ENCODE measurements around the gene PTTG1. TPM values are rescaled to one million over a fixed set of nuclear protein-coding genes. Genes with fewer than 3 reads are reported as not detected.

The PTTG1 gene
- total and polyA plus RNA-seq, 2 donors = 72.9 to 179 TPM

DNA sequence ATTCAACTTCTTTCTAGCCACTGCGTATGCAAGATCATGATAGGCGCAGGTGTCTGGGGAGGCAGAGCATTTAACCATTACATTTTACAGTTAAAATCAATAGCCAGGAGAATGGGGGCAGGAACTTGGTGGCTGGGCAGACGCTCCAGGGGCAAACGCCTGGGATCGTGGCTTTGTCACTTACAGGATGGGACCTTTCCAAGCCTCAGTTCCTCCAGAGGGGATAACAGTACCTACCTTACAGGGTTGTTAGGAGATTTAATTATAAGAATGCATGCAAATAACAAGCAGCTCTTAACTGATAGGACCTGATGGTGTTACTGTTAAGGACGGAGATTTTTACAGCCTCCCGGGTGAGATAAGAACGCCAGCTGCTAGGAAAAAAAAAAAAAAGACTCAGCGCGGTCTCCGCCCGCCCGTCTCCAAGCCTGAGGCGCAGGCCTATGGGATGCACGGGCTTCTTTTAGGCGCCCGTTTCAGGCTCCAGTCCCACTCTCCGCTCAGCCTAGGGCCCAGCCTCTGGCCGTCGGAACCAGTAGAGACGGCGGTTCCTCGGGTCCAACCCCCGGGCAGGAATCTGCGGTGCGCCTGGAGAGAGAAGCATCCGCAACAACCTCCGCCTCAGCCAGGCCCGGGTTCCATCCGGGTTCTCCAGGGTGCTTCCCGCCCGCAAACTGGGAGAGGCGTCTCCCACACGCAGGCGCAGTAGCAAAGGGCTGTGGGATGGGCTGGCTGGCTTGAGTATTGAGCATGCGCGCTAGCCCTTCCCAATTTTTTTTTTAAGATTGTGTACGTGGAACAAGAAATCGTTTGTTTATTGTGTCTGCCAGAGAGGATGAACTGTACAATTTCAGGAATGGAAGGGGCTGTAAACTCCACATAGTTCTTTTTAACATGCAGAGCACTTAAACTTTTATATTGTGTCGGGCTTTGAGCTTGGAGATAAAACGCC, 22.0 kb upstream of the PTTG1 start, which contains the start of gene FAM200C:
TSS of gene FAM200C (minus strand) at position 653 of the 952 bp plus-strand sequence. CDS start 4,564 bp downstream, outside the sequence.
- WGBS = 1% methylated on average over 41 of the region's 41 CpGs
- DNase-seq (ENCODE audit: low read depth in 6 of 9, low spot score in 9 of 9) = peak in 7 of 9 donors; percentile 55 to 83 (median 64)
- Histone ChIP-seq H3K27me3 (ENCODE audit: control insufficient read depth in 2 of 2, insufficient read depth in 1 of 2, low read length in 1 of 2) (no peaks in the 10 kb centered on the region), H3K27ac (ENCODE audit: low read depth in 1 of 2, low read length in 1 of 2) (peak within 1 kb of the TSS; percentile 49 to 82), H3K4me1 (ENCODE audit: control insufficient read depth in 2 of 2, insufficient read depth in 2 of 2, low read length in 2 of 2) (peaks cover 8 to 10% of the 10 kb centered on the region in 2 donors), H3K9me3 (ENCODE audit: control insufficient read depth in 2 of 2, insufficient read depth in 1 of 2, low read length in 1 of 2) (no peaks in the 10 kb centered on the region), H3K36me3 (ENCODE audit: control insufficient read depth in 2 of 2, insufficient read depth in 2 of 2, low read length in 1 of 2) (peaks cover 16 to 28% of the 10 kb centered on the region in 2 donors), H3K4me3 (ENCODE audit: low read length in 2 of 2) (peak within 1 kb of the TSS; percentile 83 to 89)

DNA sequence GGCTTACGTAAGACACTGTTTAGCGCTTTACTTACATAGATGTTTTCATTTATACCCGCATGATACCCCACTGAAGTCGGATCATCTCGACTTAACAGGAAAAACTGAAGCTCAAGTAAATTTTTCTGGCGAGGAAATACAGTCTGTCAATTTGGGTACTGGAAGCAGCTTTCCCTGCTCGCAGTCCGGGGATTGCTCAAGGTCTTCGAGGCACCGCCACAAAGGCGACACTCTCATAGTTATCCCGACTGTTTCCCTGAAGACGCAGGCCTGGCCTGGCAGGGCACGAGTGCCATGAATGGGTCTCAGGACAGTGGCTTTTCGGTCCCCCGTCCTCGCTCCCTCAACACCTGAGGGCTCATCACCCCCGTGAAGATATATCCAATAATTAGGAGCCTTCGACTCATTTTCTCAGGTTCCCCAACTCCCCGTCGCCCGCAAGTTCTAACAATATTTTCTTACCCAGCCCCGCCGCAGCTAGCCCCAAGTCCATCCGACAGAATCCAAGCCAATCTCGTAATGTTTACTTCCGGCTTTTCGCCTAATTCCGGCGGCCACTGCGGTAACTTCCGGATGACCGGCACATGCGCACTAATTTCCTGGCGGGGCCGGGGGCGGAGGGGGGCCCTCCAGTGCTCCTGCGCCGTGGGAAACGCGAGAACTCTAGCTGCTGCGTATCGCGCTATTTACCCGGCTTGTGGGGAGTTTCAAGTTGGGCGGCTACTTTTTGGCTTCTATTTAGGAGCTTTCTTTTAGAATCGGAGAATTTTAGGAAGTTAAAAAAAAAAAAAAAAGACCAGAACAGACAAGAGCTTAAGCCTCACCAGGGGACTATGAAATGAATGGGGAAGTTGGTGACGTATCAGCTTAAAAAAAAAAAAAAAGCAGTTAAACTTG, 2.8 kb upstream of the PTTG1 start, which contains the start of gene SLU7:
TSS of gene SLU7 (minus strand) at position 521 of the 897 bp plus-strand sequence. CDS start 3,787 bp downstream, outside the sequence.
- Histone ChIP-seq H3K9me3 (ENCODE audit: control insufficient read depth in 2 of 2, insufficient read depth in 1 of 2, low read length in 1 of 2) (no peaks in the 10 kb centered on the region), H3K27ac (ENCODE audit: low read depth in 1 of 2, low read length in 1 of 2) (peak within 1 kb of the TSS; percentile 90 to 95), H3K36me3 (ENCODE audit: control insufficient read depth in 2 of 2, insufficient read depth in 2 of 2, low read length in 1 of 2) (peaks cover 0 to 13% of the 10 kb centered on the region in 2 donors), H3K4me1 (ENCODE audit: control insufficient read depth in 2 of 2, insufficient read depth in 2 of 2, low read length in 2 of 2) (peaks cover 19 to 25% of the 10 kb centered on the region in 2 donors), H3K27me3 (ENCODE audit: control insufficient read depth in 2 of 2, insufficient read depth in 1 of 2, low read length in 1 of 2) (no peaks in the 10 kb centered on the region), H3K4me3 (ENCODE audit: low read length in 2 of 2) (peak within 1 kb of the TSS; percentile 85 to 86)
- peak; percentile 79 to 95 (median 85) for DNase-seq (ENCODE audit: low read depth in 6 of 9, low spot score in 9 of 9)
- under 1% methylated on average over 48 of the region's 48 CpGs for WGBS

DNA sequence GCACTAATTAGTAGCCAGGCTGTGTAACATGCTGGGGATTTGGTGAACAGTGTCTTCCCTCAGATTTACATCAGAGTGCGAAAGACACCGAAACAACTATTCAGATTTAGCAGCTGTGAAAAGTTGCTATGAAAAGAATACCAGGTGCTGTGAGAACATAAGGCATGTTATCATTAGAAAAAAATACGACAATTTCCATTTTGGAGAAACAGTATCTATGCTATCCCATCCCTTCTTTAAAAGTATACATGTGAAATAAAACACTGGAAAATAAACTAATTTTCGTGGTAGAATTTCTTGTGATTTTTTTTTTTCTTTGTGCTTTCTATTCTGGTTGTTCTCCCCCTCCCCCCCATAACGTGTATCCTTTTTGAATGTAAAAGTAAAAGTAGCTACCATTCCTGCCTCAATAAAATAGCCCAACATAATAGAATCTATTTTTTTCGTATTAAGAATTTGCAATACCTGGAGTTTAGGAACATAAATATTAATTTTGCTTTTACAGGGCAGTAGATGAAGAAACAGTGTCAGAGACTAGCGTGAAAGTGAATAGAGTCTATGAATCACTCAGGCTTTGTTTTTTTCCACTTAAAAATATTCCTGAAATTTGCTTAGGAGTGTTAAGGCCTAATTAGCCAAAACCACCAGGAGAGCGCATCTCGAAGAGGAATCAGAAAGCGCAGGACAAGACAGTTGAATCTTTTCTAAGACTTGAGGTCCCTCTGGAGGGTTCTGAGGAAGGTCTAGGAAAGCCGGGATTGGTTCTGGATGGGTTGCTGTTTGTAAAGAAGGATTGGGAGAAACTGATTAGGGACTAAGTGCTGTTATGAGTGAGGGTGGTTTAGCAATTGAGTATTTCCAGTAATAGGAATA, 2.0 kb upstream of the PTTG1 start:
- no peak for DNase-seq (ENCODE audit: low read depth in 6 of 9, low spot score in 9 of 9)
- H3K27me3 ChIP-seq (ENCODE audit: control insufficient read depth in 2 of 2, insufficient read depth in 1 of 2, low read length in 1 of 2) = no peaks in the 10 kb centered on the region
- H3K36me3 ChIP-seq (ENCODE audit: control insufficient read depth in 2 of 2, insufficient read depth in 2 of 2, low read length in 1 of 2) = peaks cover 0 to 9% of the 10 kb centered on the region in 2 donors
- peaks cover 20 to 26% of the 10 kb centered on the region in 2 donors for H3K4me1 ChIP-seq (ENCODE audit: control insufficient read depth in 2 of 2, insufficient read depth in 2 of 2, low read length in 2 of 2)
- no peaks in the 10 kb centered on the region for H3K9me3 ChIP-seq (ENCODE audit: control insufficient read depth in 2 of 2, insufficient read depth in 1 of 2, low read length in 1 of 2)
- peak overlapping the region; percentile 90 to 95 for H3K27ac ChIP-seq (ENCODE audit: low read depth in 1 of 2, low read length in 1 of 2)
- WGBS = 44% methylated on average over 11 of the region's 11 CpGs
- H3K4me3 ChIP-seq (ENCODE audit: low read length in 2 of 2) = peak overlapping the region; percentile 85 to 86

DNA sequence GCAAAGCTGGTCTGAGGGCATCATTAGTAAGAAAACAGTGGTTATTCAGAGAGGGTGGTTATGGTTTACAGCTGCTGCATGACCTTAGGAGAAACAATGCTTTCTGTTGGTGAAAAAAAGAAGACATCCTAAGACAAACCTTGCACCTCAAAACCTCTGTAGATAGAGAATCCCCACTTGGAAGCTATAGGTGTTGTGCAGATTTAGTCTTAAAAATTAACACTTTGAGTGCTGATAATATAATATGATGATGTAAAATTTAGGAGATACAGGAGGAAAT, 1.4 kb upstream of the PTTG1 start:
- DNase-seq (ENCODE audit: low read depth in 6 of 9, low spot score in 9 of 9) = no peak
- Histone ChIP-seq H3K4me3 (ENCODE audit: low read length in 2 of 2) (no peak overlapping the region), H3K4me1 (ENCODE audit: control insufficient read depth in 2 of 2, insufficient read depth in 2 of 2, low read length in 2 of 2) (peaks cover 21 to 29% of the 10 kb centered on the region in 2 donors), H3K27ac (ENCODE audit: low read depth in 1 of 2, low read length in 1 of 2) (peak overlapping the region in 1 of 2 donors; percentile 95), H3K36me3 (ENCODE audit: control insufficient read depth in 2 of 2, insufficient read depth in 2 of 2, low read length in 1 of 2) (peaks cover 0 to 8% of the 10 kb centered on the region in 2 donors), H3K9me3 (ENCODE audit: control insufficient read depth in 2 of 2, insufficient read depth in 1 of 2, low read length in 1 of 2) (no peaks in the 10 kb centered on the region), H3K27me3 (ENCODE audit: control insufficient read depth in 2 of 2, insufficient read depth in 1 of 2, low read length in 1 of 2) (no peaks in the 10 kb centered on the region)

DNA sequence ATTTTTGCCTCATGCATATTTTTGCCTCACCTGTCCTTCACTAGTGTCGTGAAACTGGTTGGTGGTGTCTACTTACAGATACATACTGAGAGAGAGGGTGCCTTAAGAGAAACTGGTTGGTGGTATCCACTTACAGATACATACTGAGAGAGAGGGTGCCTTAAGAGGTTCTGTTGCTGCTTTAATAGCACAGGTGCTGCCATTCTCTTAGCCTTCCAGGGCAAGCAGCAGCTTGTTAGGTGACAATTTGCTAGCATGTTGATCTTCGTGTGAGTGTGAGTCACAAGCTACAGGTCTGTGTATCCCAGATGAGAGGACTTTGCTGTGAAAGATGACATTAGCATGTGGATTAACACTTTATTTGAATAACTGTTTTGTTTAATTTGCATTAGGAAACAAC, 1.4 kb downstream of the PTTG1 start:
- no peaks in the 10 kb centered on the region for H3K9me3 ChIP-seq (ENCODE audit: control insufficient read depth in 2 of 2, insufficient read depth in 1 of 2, low read length in 1 of 2)
- peaks cover 13 to 22% of the 10 kb centered on the region in 2 donors for H3K4me1 ChIP-seq (ENCODE audit: control insufficient read depth in 2 of 2, insufficient read depth in 2 of 2, low read length in 2 of 2)
- DNase-seq (ENCODE audit: low read depth in 6 of 9, low spot score in 9 of 9) = peak in 2 of 9 donors; percentile 18 to 51
- 65% methylated on average over 2 of the region's 2 CpGs for WGBS
- no peaks in the 10 kb centered on the region for H3K27me3 ChIP-seq (ENCODE audit: control insufficient read depth in 2 of 2, insufficient read depth in 1 of 2, low read length in 1 of 2)
- H3K4me3 ChIP-seq (ENCODE audit: low read length in 2 of 2) = peak overlapping the region; percentile 49 to 65
- peaks cover 3 to 23% of the 10 kb centered on the region in 2 donors for H3K36me3 ChIP-seq (ENCODE audit: control insufficient read depth in 2 of 2, insufficient read depth in 2 of 2, low read length in 1 of 2)
- H3K27ac ChIP-seq (ENCODE audit: low read depth in 1 of 2, low read length in 1 of 2) = peak overlapping the region; percentile 34 to 53

DNA sequence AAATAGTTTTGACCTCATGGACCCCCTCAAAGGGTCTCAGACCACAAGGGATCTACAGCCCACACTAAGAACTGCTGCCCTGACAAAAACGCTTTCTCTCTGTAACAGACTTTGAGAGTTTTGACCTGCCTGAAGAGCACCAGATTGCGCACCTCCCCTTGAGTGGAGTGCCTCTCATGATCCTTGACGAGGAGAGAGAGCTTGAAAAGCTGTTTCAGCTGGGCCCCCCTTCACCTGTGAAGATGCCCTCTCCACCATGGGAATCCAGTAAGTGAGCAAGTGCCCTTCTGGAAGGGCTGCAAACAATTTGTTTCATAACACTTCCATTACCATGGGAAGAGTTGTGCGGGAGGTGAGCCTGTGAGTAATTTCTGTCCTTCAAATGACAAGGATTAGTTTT, 6.0 kb downstream of the PTTG1 start:
- Histone ChIP-seq H3K36me3 (ENCODE audit: control insufficient read depth in 2 of 2, insufficient read depth in 2 of 2, low read length in 1 of 2) (peaks cover 3 to 50% of the 10 kb centered on the region in 2 donors), H3K4me1 (ENCODE audit: control insufficient read depth in 2 of 2, insufficient read depth in 2 of 2, low read length in 2 of 2) (peaks cover 6 to 13% of the 10 kb centered on the region in 2 donors), H3K9me3 (ENCODE audit: control insufficient read depth in 2 of 2, insufficient read depth in 1 of 2, low read length in 1 of 2) (no peaks in the 10 kb centered on the region), H3K4me3 (ENCODE audit: low read length in 2 of 2) (no peak overlapping the region), H3K27ac (ENCODE audit: low read depth in 1 of 2, low read length in 1 of 2) (no peak overlapping the region), H3K27me3 (ENCODE audit: control insufficient read depth in 2 of 2, insufficient read depth in 1 of 2, low read length in 1 of 2) (no peaks in the 10 kb centered on the region)
- no peak for DNase-seq (ENCODE audit: low read depth in 6 of 9, low spot score in 9 of 9)
- WGBS = 98% methylated on average over 4 of the region's 4 CpGs

DNA sequence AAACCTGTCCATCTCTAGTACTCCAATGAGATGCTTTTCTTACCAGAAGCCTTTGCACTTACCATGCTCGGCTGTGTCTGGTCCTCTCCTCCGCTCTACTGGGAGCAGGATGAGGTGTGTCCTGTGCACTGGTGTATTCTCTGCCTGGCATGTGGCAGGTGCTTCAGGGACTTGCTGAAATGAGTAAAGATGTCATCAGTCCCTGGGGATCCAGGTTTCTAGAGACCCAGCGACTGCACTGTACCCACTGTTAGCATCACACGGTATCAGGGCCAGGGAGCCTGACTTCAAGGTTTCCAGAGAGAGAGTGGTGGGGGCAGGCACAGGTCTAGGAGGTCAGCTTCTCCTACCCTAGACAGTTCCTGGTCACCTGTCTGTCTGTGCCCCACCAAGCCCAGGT, 10.5 kb downstream of the PTTG1 start:
- DNase-seq (ENCODE audit: low read depth in 6 of 9, low spot score in 9 of 9) = no peak
- Histone ChIP-seq H3K9me3 (ENCODE audit: control insufficient read depth in 2 of 2, insufficient read depth in 1 of 2, low read length in 1 of 2) (no peaks in the 10 kb centered on the region), H3K27ac (ENCODE audit: low read depth in 1 of 2, low read length in 1 of 2) (no peak overlapping the region), H3K36me3 (ENCODE audit: control insufficient read depth in 2 of 2, insufficient read depth in 2 of 2, low read length in 1 of 2) (peaks cover 3 to 35% of the 10 kb centered on the region in 2 donors), H3K4me1 (ENCODE audit: control insufficient read depth in 2 of 2, insufficient read depth in 2 of 2, low read length in 2 of 2) (peaks cover 0 to 17% of the 10 kb centered on the region in 2 donors), H3K4me3 (ENCODE audit: low read length in 2 of 2) (no peak overlapping the region), H3K27me3 (ENCODE audit: control insufficient read depth in 2 of 2, insufficient read depth in 1 of 2, low read length in 1 of 2) (no peaks in the 10 kb centered on the region)
- 98% methylated on average over 4 of the region's 4 CpGs for WGBS

DNA sequence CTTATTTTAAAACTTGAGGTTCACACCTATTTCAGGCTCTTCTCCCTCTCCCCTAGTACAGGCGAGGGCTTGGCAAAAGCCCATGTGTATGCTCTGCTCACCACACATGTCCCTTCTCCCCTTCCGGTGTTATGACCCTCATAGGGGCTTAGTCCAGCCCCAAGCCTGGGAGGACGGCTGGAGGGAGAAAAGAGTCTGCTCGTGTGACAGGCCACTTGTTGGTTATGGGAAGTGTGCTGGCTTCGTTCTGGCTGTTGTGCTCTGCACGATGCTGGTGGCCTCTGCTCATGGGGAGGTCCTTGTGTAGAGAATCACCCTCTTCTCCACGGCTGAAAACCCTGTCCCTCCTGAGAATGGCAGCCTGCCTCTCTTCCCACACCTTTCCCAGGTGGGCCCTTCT, 11.1 kb downstream of the PTTG1 start:
- Histone ChIP-seq H3K27ac (ENCODE audit: low read depth in 1 of 2, low read length in 1 of 2) (no peak overlapping the region), H3K36me3 (ENCODE audit: control insufficient read depth in 2 of 2, insufficient read depth in 2 of 2, low read length in 1 of 2) (peaks cover 0 to 29% of the 10 kb centered on the region in 2 donors), H3K4me3 (ENCODE audit: low read length in 2 of 2) (no peak overlapping the region), H3K9me3 (ENCODE audit: control insufficient read depth in 2 of 2, insufficient read depth in 1 of 2, low read length in 1 of 2) (no peaks in the 10 kb centered on the region), H3K27me3 (ENCODE audit: control insufficient read depth in 2 of 2, insufficient read depth in 1 of 2, low read length in 1 of 2) (no peaks in the 10 kb centered on the region), H3K4me1 (ENCODE audit: control insufficient read depth in 2 of 2, insufficient read depth in 2 of 2, low read length in 2 of 2) (peaks cover 0 to 17% of the 10 kb centered on the region in 2 donors)
- no peak for DNase-seq (ENCODE audit: low read depth in 6 of 9, low spot score in 9 of 9)
- WGBS = 95% methylated on average over 7 of the region's 7 CpGs

All from thymus (tissue), 11 donors.